Body of pancreas (tissue), 4 donors: Measurements from ENCODE around the gene TNNI2. TPM values are rescaled to one million over a fixed set of nuclear protein-coding genes. Genes with fewer than 3 reads are reported as not detected.
A peak's percentile ranks its signal among the peaks of the same experiment; 100 is the strongest.
"Not testable (repeated sequence)": the region's sequence is repeated elsewhere in the genome, so short reads cannot be mapped to it uniquely, and the experiment has no call there.

ENCODE experiments used
- ATAC-seq: fragments of 150-250 bp; one replicate; pipeline ENCODE4 v1.9.1; 2016
- DNase-seq, 4 donors: peaks; one replicate each; pipeline ENCODE4 v3.0.0-alpha.2; 2019
- H3K27ac ChIP-seq, 4 donors: fragments of 200-600 bp; sonication (generic); 1 replicate in 3 of 4; 2 replicates in 1 of 4; pipeline versions ENCODE4 v1.5.1 to v1.6.1; 2016 to 2019; ENCODE audit warnings: mild to moderate bottlenecking in 1 of 4, mixed read lengths in 1 of 4, moderate library complexity in 1 of 4
- H3K27me3 ChIP-seq, 2 donors: fragments of 200-600 bp; sonication (generic); one replicate each; pipeline ENCODE4 v1.6.0; 2016; ENCODE audit warnings: mild to moderate bottlenecking in 1 of 2
- H3K36me3 ChIP-seq, 2 donors: fragments of 200-600 bp; sonication (generic); replicated peaks in 1 of 2; 2 replicates each; pipeline ENCODE4 v1.5.1; 2016; ENCODE audit warnings: low read depth in 2 of 2; ENCODE audit not compliant: insufficient read depth in 1 of 2
- H3K4me1 ChIP-seq: fragments of 200-600 bp; sonication (generic); one replicate; pipeline ENCODE4 v1.6.0; 2016
- H3K4me3 ChIP-seq, 2 donors: fragments of 200-600 bp; sonication (generic); 1 replicate in 1 of 2; 2 replicates in 1 of 2; pipeline ENCODE4 v1.5.1; 2016 to 2019
- H3K9me3 ChIP-seq, 3 donors: fragments of 200-600 bp; sonication (generic); 1 replicate in 2 of 3; 2 replicates in 1 of 3; pipeline ENCODE4 v1.5.1; 2016
- CTCF ChIP-seq, 7 experiments: fragments of 450-650 bp in 4 of 7; fragments of 200-600 bp in 3 of 7; sonication (generic) in 3 of 7; IDR thresholded peaks; one replicate each; pipeline ENCODE4 v1.5.1; 2016 to 2019; ENCODE audit warnings: antibody characterized with exemption in 7 of 7
- POLR2A ChIP-seq, 3 donors: fragments of 450-650 bp; IDR thresholded peaks; one replicate each; pipeline ENCODE4 v1.6.1; 2016; ENCODE audit warnings: antibody characterized with exemption in 3 of 3, mild to moderate bottlenecking in 2 of 3
- WGBS, 2 donors: methylation state at CpG; one replicate each; pipeline ENCODE4 v1.1.5; 2017; 5-methylcytosine and 5-hydroxymethylcytosine counted together
- intact Hi-C: fragments of 100-400 bp; cut with DNase I; formaldehyde crosslinking; loops from one replicate; pipeline ENCODE4 v1.15.1; 2023
- total RNA-seq, 2 donors: library from RNA; depleted of rRNA; stranded (reverse); fragments of >200 nt; gene quantifications; one replicate each; pipeline ENCODE4 v1.1.0, GENCODE V29; 2016

Gene TNNI2
- total RNA-seq, 2 donors from 2014 or later: 3.4 to 3.6 TPM

- peak; percentile 76 for ATAC-seq
- Histone ChIP-seq H3K27me3 (no peaks in the 10 kb centered on the region), H3K4me3 (no peak overlapping the region), H3K9me3 (no peaks in the 10 kb centered on the region), H3K4me1 (peaks cover 16% of the 10 kb centered on the region), H3K36me3 (no peaks in the 10 kb centered on the region), H3K27ac (peak overlapping the region in 1 of 4 donors; percentile 42)
- WGBS, 2 donors: 41 to 43% methylated on average over 48 to 50 of the region's 50 CpGs
- intact Hi-C loops: no loop called here
- DNase-seq: peak; percentile 64 to 76 (median 74)
- no peak for TF ChIP-seq POLR2A (IDR thresholded peaks at IDR 0.05)
These were observed 32.1 kb downstream of the TNNI2 start for GRCh38 chr11:1870721-1871466.

- no peaks in the 10 kb centered on the region for H3K9me3 ChIP-seq
- no peak for ATAC-seq
- DNase-seq: no peak
- 72% methylated on average over 13 of the region's 15 CpGs; no CpG with 5 or more reads in 1 of the 2 donors for WGBS, 2 donors
- H3K27me3 ChIP-seq: no peaks in the 10 kb centered on the region
- intact Hi-C loops: no loop called here
- H3K36me3 ChIP-seq: no peaks in the 10 kb centered on the region
- no peak overlapping the region for H3K4me3 ChIP-seq
- no peak for TF ChIP-seq CTCF (IDR thresholded peaks at IDR 0.05)
- peak overlapping the region in 1 of 4 donors; percentile 42 for H3K27ac ChIP-seq
- peaks cover 23% of the 10 kb centered on the region for H3K4me1 ChIP-seq
These were observed 32.8 kb downstream of the TNNI2 start for GRCh38 chr11:1871531-1871930.

GRCh38 chr11:1872267-1872985, 33.6 kb downstream of the TNNI2 start:
- no peak for ATAC-seq
- DNase-seq: no peak
- Histone ChIP-seq H3K4me3 (no peak overlapping the region), H3K4me1 (peaks cover 31% of the 10 kb centered on the region), H3K9me3 (no peaks in the 10 kb centered on the region), H3K27ac (no peak overlapping the region), H3K27me3 (no peaks in the 10 kb centered on the region), H3K36me3 (no peaks in the 10 kb centered on the region)
- TF ChIP-seq POLR2A (IDR thresholded peaks at IDR 0.05): no peak
- TF ChIP-seq CTCF (IDR thresholded peaks at IDR 0.05): no peak
- 80 to 87% methylated on average over 11 to 23 of the region's 25 CpGs for WGBS, 2 donors
- intact Hi-C loops: no loop called here

GRCh38 chr11:1873048-1873812, 34.4 kb downstream of the TNNI2 start:
- Histone ChIP-seq H3K9me3 (no peaks in the 10 kb centered on the region), H3K4me1 (peaks cover 33% of the 10 kb centered on the region), H3K27me3 (no peaks in the 10 kb centered on the region), H3K36me3 (no peaks in the 10 kb centered on the region), H3K27ac (no peak overlapping the region), H3K4me3 (no peak overlapping the region)
- WGBS, 2 donors: 59% methylated on average over 11 of the region's 11 CpGs
- TF ChIP-seq POLR2A (IDR thresholded peaks at IDR 0.05) (no peak), CTCF (IDR thresholded peaks at IDR 0.05) (no peak)
- intact Hi-C loops: no loop called here
- DNase-seq (peak in 1 of 4 donors; percentile 1), ATAC-seq (no peak)

GRCh38 chr11:1873813-1874150, 35.0 kb downstream of the TNNI2 start:
- H3K4me3 ChIP-seq, intact Hi-C loops, ATAC-seq, H3K9me3 ChIP-seq, H3K27ac ChIP-seq, DNase-seq, H3K27me3 ChIP-seq, H3K36me3 ChIP-seq: not testable (repeated sequence)
- H3K4me1 ChIP-seq: peaks cover 33% of the 10 kb centered on the region
- WGBS, 2 donors: 79 to 84% methylated on average over 11 to 16 of the region's 17 CpGs

GRCh38 chr11:1874441-1875092, 35.8 kb downstream of the TNNI2 start:
- 80 to 82% methylated on average over 11 to 14 of the region's 17 CpGs for WGBS, 2 donors
- H3K36me3 ChIP-seq, H3K27me3 ChIP-seq, ATAC-seq, H3K9me3 ChIP-seq, H3K27ac ChIP-seq, H3K4me3 ChIP-seq: not testable (repeated sequence)
- intact Hi-C loops: loop anchor here (5.0 kb wide), 1 partner anchor 47 kb away; no protein-coding TSS in a partner anchor
- H3K4me1 ChIP-seq: peaks cover 33% of the 10 kb centered on the region
- DNase-seq: peak in 1 of 4 donors; percentile 4
